NCI-H510A treated with DMSO at 0.1 percent for 48 hours (cell line): ENCODE data around the gene NIT1.

Experiments used
- DNase-seq: peaks from one replicate; lab custom pipeline; 2025; lab: John Stamatoyannopoulos, UW

Gene NIT1

GRCh38 chr1:161153682-161154337 is 35.9 kb downstream of the NIT1 start, which contains the start of gene UFC1:
Gene UFC1 (plus strand): TSS chr1:161153978. CDS start chr1:161153998, 20 bp downstream.
- peak; percentile 87 for DNase-seq

- no peak for DNase-seq
Measured at GRCh38 chr1:161157867-161158266, 40.0 kb downstream of the NIT1 start.

- DNase-seq = no peak
Measured at GRCh38 chr1:161158316-161159010, 40.6 kb downstream of the NIT1 start.

- peak; percentile 85 for DNase-seq
Measured at GRCh38 chr1:161159087-161159912, 41.4 kb downstream of the NIT1 start, which contains the start of gene USP21. Gene USP21 (plus strand): TSS chr1:161159500. CDS start chr1:161160641, 1,141 bp downstream.

- DNase-seq = no peak
Measured at GRCh38 chr1:161159913-161160243, 42.0 kb downstream of the NIT1 start.

- DNase-seq = no peak
Measured at GRCh38 chr1:161160671-161161145, 42.8 kb downstream of the NIT1 start.

- DNase-seq = no peak
Measured at GRCh38 chr1:161161652-161162051, 43.7 kb downstream of the NIT1 start.

GRCh38 chr1:161162052-161162451 is 44.1 kb downstream of the NIT1 start:
- DNase-seq = no peak

- DNase-seq = no peak
Measured at GRCh38 chr1:161162806-161163205, 44.9 kb downstream of the NIT1 start.

GRCh38 chr1:161163793-161164192 is 45.9 kb downstream of the NIT1 start:
- no peak for DNase-seq

- no peak for DNase-seq
Measured at GRCh38 chr1:161164901-161165610, 47.2 kb downstream of the NIT1 start.

- peak; percentile 99 for DNase-seq
Measured at GRCh38 chr1:161165742-161166668, 48.1 kb downstream of the NIT1 start, which contains the start of gene PPOX. Gene PPOX (plus strand): TSS chr1:161166426. CDS start chr1:161166848, 422 bp downstream.

GRCh38 chr1:161166669-161167548 is 49.0 kb downstream of the NIT1 start:
- peak; percentile 19 for DNase-seq

GRCh38 chr1:161168906-161169305 is 51.0 kb downstream of the NIT1 start:
- DNase-seq = no peak
